Naive thymus-derived CD8-positive, alpha-beta T cell (primary cell): ENCODE measurements around the gene MBLAC1. TPM values are rescaled to one million over a fixed set of nuclear protein-coding genes. Genes with fewer than 3 reads are reported as not detected.
"Not testable (repeated sequence)": the region's sequence is repeated elsewhere in the genome, so short reads cannot be mapped to it uniquely, and the experiment has no call there.

Experiments
- ATAC-seq, 2 donors: fragments of 150-1000 bp; cut with Tn5 transposase in 1 of 2; sonication (Bioruptor Pico), chemical (Tn5 transposase) in 1 of 2; 1 replicate in 1 of 2; 2 replicates in 1 of 2; pipeline ENCODE4 v1.10.0; 2021; ENCODE audit warnings: mild to moderate bottlenecking in 2 of 2, moderate library complexity in 2 of 2
- POLR2A ChIA-PET: fragments of 350-600 bp; sonication (Branson Sonifier 250); formaldehyde crosslinking; loops from one replicate; lab custom pipeline; 2021; ENCODE audit warnings: antibody characterized with exemption; lab: Charles Lee
- DNase-seq, 10 donors: peaks; one replicate each; pipeline versions ENCODE4 v3.0.0 to v3.0.0-alpha.2; 2020 to 2022
- H3K27ac Mint-ChIP-seq, 10 donors: one replicate each; pipeline ENCODE4 v1.8.0; 2020 to 2022; ENCODE audit warnings: mild to moderate bottlenecking in 10 of 10, mixed read lengths in 10 of 10, moderate library complexity in 4 of 10, inconsistent platforms in 1 of 10
- H3K27me3 Mint-ChIP-seq, 5 donors: one replicate each; pipeline ENCODE4 v1.8.0; 2021 to 2022; ENCODE audit warnings: mixed read lengths in 5 of 5
- H3K36me3 Mint-ChIP-seq, 3 donors: one replicate each; pipeline ENCODE4 v1.8.0; 2020 to 2022; ENCODE audit warnings: mixed read lengths in 3 of 3, mild to moderate bottlenecking in 2 of 3, inconsistent platforms in 1 of 3
- H3K4me1 Mint-ChIP-seq, 4 donors: one replicate each; pipeline ENCODE4 v1.8.0; 2021 to 2022; ENCODE audit warnings: mixed read lengths in 4 of 4
- H3K4me3 Mint-ChIP-seq, 10 donors: one replicate each; pipeline ENCODE4 v1.8.0; 2020 to 2022; ENCODE audit warnings: mild to moderate bottlenecking in 10 of 10, mixed read lengths in 10 of 10, moderate library complexity in 6 of 10, inconsistent platforms in 1 of 10
- H3K9me3 Mint-ChIP-seq, 9 donors: one replicate each; pipeline ENCODE4 v1.8.0; 2020 to 2022; ENCODE audit warnings: mixed read lengths in 9 of 9, mild to moderate bottlenecking in 3 of 9, inconsistent platforms in 1 of 9, moderate library complexity in 1 of 9
- polyA plus RNA-seq, 3 donors: library from polyadenylated mRNA; unstranded; fragments of 300-500 nt; fragmentation: Illumina TruSeq; gene quantifications; one replicate each; pipeline ENCODE4 v1.2.3, GENCODE V29; 2021
- total RNA-seq, 8 experiments: library from RNA in 2 of 8; stranded (reverse) in 2 of 8; gene quantifications; one replicate each; pipeline ENCODE4 v1.2.3 and lab custom pipeline; 2021 to 2026

Gene MBLAC1
- total and polyA plus RNA-seq, 5 experiments from 2014 or later = 2.1 to 7.2 (median 2.3) TPM

- H3K27ac Mint-ChIP-seq = peak overlapping the region in 2 of 10 donors; percentile 29
- POLR2A ChIA-PET = interaction anchor here (0.7 to 16.1 kb wide), 2 partner anchors 10 to 18 kb away, joined by 5 to 358 read pairs; partner anchors contain the start of genes GAL3ST4 and TRAPPC14
Measured at GRCh38 chr7:100146350-100146749, 19.6 kb downstream of the MBLAC1 start.

GRCh38 chr7:100147278-100147677, 20.5 kb downstream of the MBLAC1 start:
- peak overlapping the region in 1 of 10 donors; percentile 4 for H3K4me3 Mint-ChIP-seq
- peak overlapping the region in 2 of 10 donors; percentile 74 to 96 for H3K27ac Mint-ChIP-seq
- DNase-seq = no peak

More at GRCh38 chr7:100146350-100146749, 19.6 kb downstream of the MBLAC1 start:
- not testable (repeated sequence) for H3K9me3 Mint-ChIP-seq, DNase-seq, H3K36me3 Mint-ChIP-seq, H3K4me3 Mint-ChIP-seq, H3K27me3 Mint-ChIP-seq, ATAC-seq
- peaks cover 13 to 28% (median 21%) of the 10 kb centered on the region in 4 donors for H3K4me1 Mint-ChIP-seq

DNA sequence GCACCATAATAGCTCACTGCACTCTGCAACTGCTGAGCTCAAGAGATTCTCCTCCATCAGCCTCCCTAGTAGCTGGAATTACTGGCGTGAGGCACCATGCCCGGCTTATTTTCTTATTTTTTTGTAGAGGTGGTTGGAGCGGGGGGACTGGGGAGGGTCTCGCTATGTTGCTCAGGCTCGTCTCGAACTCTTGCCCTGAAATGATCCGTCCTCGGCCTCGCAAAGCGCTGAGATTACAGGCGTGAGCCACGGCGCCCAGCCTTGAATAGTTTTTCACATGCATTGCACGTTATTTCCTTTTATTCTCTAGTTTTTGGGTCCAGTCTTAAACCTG, 21.4 kb downstream of the MBLAC1 start:
- peak overlapping the region; percentile 89 to 99 (median 94) for H3K4me3 Mint-ChIP-seq
- peaks cover 0 to 26% (median 7%) of the 10 kb centered on the region in 3 donors for H3K36me3 Mint-ChIP-seq
- POLR2A ChIA-PET = interaction anchor here (0.6 to 16.1 kb wide), 34 partner anchors 9 to 1104 kb away, joined by 3 to 358 read pairs (median 4); partner anchors contain the start of genes CNPY4, GAL3ST4, GPC2 and MBLAC1
- H3K4me1 Mint-ChIP-seq = peaks cover 19 to 42% (median 36%) of the 10 kb centered on the region in 4 donors
- peak overlapping the region; percentile 96 to 99 (median 98) for H3K27ac Mint-ChIP-seq
- ATAC-seq = peak; percentile 6 to 24
- H3K27me3 Mint-ChIP-seq = no peaks in the 10 kb centered on the region
- no peaks in the 10 kb centered on the region for H3K9me3 Mint-ChIP-seq
- DNase-seq = no peak

More at GRCh38 chr7:100147278-100147677, 20.5 kb downstream of the MBLAC1 start:
- H3K27me3 Mint-ChIP-seq = no peaks in the 10 kb centered on the region
- peaks cover 14 to 33% (median 29%) of the 10 kb centered on the region in 4 donors for H3K4me1 Mint-ChIP-seq
- H3K9me3 Mint-ChIP-seq = no peaks in the 10 kb centered on the region
- ATAC-seq = no peak
- H3K36me3 Mint-ChIP-seq = peaks cover 0 to 16% (median 3%) of the 10 kb centered on the region in 3 donors
- POLR2A ChIA-PET = interaction anchor here (0.7 to 16.1 kb wide), 11 partner anchors 17 to 222 kb away, joined by 3 to 358 read pairs (median 4); partner anchors contain the start of genes CNPY4, GAL3ST4, GPC2 and MBLAC1

GRCh38 chr7:100148559-100149328, 22.0 kb downstream of the MBLAC1 start, which contains the start of gene LAMTOR4:
TSS of gene LAMTOR4 (plus strand) at chr7:100148918. CDS start at chr7:100148973, 55 bp downstream.
- Mint-ChIP-seq H3K4me3 (peak within 1 kb of the TSS; percentile 89 to 99 (median 94)), H3K9me3 (no peaks in the 10 kb centered on the region), H3K27ac (peak within 1 kb of the TSS; percentile 96 to 99 (median 98)), H3K36me3 (peaks cover 0 to 31% (median 7%) of the 10 kb centered on the region in 3 donors), H3K27me3 (no peaks in the 10 kb centered on the region), H3K4me1 (peaks cover 20 to 47% (median 37%) of the 10 kb centered on the region in 4 donors)
- ATAC-seq (peak; percentile 94 to 96), DNase-seq (peak; percentile 88 to 99 (median 98))
- POLR2A ChIA-PET = interaction anchor here (0.6 to 16.1 kb wide), 31 partner anchors 10 to 1104 kb away, joined by 3 to 358 read pairs (median 4); partner anchors contain the start of genes CNPY4, COPS6, GAL3ST4 and GPC2

DNA sequence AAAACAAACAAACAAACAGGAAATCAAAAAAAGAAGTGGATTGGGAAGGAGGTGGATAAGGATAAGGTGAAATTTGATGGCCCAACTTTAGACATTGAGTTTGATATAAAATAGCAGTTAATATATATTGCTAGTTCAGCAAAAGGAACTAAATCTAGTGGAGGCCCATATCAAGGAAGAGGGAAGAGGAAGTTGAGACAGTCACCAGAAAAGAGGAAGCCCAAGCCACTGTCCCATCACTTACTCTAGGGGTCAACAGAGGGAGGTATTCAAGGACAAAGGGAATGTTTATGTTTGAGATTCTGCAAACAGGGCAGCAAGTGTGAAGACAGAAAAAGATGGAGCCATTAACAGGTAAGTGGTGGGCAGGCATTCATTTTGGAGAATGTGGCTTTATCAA, 25.6 kb downstream of the MBLAC1 start:
- Mint-ChIP-seq H3K27ac (peak overlapping the region; percentile 48 to 91 (median 85)), H3K27me3 (no peaks in the 10 kb centered on the region), H3K4me1 (peaks cover 27 to 75% (median 61%) of the 10 kb centered on the region in 4 donors), H3K36me3 (peaks cover 0 to 60% (median 9%) of the 10 kb centered on the region in 3 donors), H3K4me3 (peak overlapping the region in 5 of 10 donors; percentile 28 to 66 (median 51)), H3K9me3 (no peaks in the 10 kb centered on the region)
- POLR2A ChIA-PET = interaction anchor here (0.7 to 17.8 kb wide), 5 partner anchors 10 to 601 kb away, joined by 3 to 358 read pairs (median 6); partner anchors contain the start of genes FAM200A, GAL3ST4, GPC2 and STAG3
- DNase-seq (no peak), ATAC-seq (no peak)

DNA sequence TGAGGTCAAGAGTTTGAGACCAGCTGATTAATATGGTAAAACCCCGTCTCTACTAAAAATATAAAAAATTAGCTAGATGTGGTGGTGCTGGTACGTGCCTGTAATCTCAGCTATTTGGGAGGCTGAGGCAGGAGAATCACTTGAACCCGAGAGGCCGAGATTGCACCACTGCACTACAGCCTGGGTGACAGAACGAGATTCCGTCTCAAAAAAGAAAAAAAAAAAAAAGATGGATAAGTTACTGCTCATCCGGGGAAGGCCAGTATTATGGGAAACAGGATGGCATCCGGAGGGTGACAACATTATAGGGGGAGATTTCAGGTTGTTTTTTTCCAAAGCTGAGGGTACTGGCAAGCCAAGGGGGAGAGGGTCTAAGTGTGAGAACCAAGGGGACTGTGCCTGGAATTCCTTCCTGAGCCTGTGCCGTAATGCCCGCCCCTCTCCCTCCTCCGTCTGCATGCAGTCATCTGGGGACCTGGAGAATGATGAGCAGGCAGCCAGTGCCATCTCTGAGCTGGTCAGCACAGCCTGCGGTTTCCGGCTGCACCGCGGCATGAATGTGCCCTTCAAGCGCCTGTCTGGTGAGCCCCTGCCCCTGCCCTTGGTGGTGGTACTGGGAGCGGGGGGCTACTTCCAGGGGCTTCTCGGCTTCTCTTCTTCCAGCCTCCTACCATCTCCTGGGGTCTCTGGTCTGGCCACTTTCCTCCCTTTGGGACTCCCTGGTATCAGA, 26.3 kb downstream of the MBLAC1 start:
- POLR2A ChIA-PET = interaction anchor here (1.8 to 17.8 kb wide), 3 partner anchors 11 to 26 kb away, joined by 6 to 358 read pairs (median 187); partner anchors contain the start of genes GAL3ST4, GPC2, STAG3 and TRAPPC14
- ATAC-seq = no peak

GRCh38 chr7:100153708-100154535, 27.2 kb downstream of the MBLAC1 start:
- no peak for ATAC-seq
- H3K9me3 Mint-ChIP-seq = no peaks in the 10 kb centered on the region
- peaks cover 0 to 63% (median 9%) of the 10 kb centered on the region in 3 donors for H3K36me3 Mint-ChIP-seq
- peak overlapping the region; percentile 41 to 83 (median 68) for H3K27ac Mint-ChIP-seq
- H3K4me1 Mint-ChIP-seq = peaks cover 23 to 74% (median 61%) of the 10 kb centered on the region in 4 donors
- no peaks in the 10 kb centered on the region for H3K27me3 Mint-ChIP-seq
- peak overlapping the region in 2 of 10 donors; percentile 15 to 62 for H3K4me3 Mint-ChIP-seq
- no peak for DNase-seq
- POLR2A ChIA-PET = interaction anchor here (1.8 to 17.8 kb wide), 3 partner anchors 11 to 25 kb away, joined by 6 to 358 read pairs (median 187); partner anchors contain the start of genes GAL3ST4, GPC2, STAG3 and TRAPPC14

More for the DNA sequence above, 26.3 kb downstream of the MBLAC1 start:
- Mint-ChIP-seq H3K4me1 (peaks cover 30 to 78% (median 65%) of the 10 kb centered on the region in 4 donors), H3K36me3 (peaks cover 0 to 63% (median 9%) of the 10 kb centered on the region in 3 donors), H3K27me3 (no peaks in the 10 kb centered on the region), H3K9me3 (no peaks in the 10 kb centered on the region), H3K27ac (peak overlapping the region in 9 of 10 donors; percentile 31 to 91 (median 85)), H3K4me3 (peak overlapping the region in 1 of 10 donors; percentile 15)
- DNase-seq = no peak

DNA sequence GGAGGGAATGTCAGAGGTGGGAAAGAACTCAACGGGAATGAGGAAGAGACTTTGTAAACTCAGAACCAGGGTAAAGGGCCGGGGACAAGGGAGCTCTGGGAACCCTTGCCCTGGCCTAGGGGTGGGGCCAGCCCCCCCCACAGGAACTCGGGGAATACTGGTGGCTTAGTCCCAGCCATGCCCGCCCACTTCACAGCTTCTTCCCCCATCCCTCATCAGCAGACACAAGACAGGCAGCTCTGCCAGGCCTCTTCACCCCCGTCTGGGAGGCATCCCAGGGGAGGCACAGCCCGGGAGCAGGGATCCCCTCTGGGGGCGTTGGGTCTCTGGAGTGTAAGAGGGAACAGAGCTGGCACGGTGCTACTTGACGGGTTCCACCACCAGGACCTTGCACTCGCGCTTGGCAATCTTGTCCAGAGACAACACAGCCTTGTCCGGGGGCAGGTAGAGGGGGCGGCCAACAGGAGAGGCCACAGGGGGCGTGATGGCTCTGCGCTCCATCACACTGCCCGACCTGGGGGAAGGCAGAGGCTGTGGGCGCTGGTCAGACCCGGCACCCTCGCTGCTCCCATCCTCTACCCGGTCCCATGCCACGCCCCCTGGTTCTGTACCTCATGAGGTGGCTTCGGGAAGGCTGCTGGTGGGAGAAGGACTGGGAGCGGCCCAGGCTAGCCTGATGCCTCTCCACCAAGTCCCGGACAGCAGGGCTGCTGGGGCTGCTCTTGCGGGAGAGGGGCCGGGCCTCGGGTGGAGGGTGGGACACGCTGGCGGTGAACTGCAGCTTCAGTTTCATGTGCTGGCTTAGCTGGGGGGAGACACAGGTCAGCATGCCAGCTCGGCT, 28.1 kb downstream of the MBLAC1 start:
- no peaks in the 10 kb centered on the region for H3K27me3 Mint-ChIP-seq
- no peak for ATAC-seq

DNA sequence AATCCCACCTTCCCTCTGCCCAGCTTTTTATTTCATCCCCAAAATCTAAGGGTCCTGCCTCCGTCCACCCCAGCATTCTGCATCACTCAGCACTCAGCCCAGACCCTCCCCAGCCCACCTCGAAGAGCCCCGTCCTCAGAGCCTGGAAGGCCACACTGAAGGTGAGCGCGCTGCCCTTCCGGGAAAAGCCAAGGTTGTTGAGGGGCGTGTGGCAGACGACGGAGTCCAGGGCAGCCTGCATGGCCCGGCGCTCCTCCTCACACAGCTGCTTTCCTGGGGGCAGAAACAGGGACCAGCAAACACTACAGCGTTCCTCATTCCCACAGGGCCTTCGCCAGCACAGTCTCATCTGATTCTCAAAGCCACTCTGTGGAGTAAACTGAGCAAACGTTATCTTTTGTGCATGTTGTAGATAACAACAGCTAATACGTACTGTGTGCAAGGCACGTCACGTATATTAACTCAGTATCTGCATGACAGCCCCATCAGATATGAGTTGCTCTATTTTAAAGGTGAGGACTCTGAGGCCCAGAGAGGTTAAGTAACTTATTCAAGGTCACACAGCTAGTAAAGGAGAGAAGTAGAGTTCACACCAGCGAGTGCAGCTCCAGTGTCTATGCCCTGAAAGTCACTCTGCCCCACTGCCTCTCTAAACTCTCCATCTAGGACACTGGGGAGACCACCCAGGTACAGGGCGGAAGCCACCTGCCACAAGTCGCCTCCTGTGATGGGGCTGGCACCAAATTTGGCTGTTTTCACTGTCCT, 29.0 kb downstream of the MBLAC1 start:
- peak overlapping the region in 9 of 10 donors; percentile 65 to 94 (median 90) for H3K27ac Mint-ChIP-seq
- POLR2A ChIA-PET = interaction anchor here (0.6 to 18.7 kb wide), 8 partner anchors 2 to 273 kb away, joined by 3 to 358 read pairs (median 3); partner anchors contain the start of genes GAL3ST4, GPC2, LAMTOR4 and STAG3
- H3K27me3 Mint-ChIP-seq = no peaks in the 10 kb centered on the region
- peak overlapping the region in 8 of 10 donors; percentile 27 to 89 (median 74) for H3K4me3 Mint-ChIP-seq
- peaks cover 18 to 68% (median 59%) of the 10 kb centered on the region in 4 donors for H3K4me1 Mint-ChIP-seq
- H3K9me3 Mint-ChIP-seq = no peaks in the 10 kb centered on the region
- ATAC-seq (no peak), DNase-seq (no peak)
- H3K36me3 Mint-ChIP-seq = peaks cover 0 to 56% (median 9%) of the 10 kb centered on the region in 3 donors

More for the DNA sequence above, 28.1 kb downstream of the MBLAC1 start:
- Mint-ChIP-seq H3K9me3 (no peaks in the 10 kb centered on the region), H3K4me1 (peaks cover 23 to 74% (median 66%) of the 10 kb centered on the region in 4 donors), H3K4me3 (peak overlapping the region in 3 of 10 donors; percentile 13 to 33 (median 29)), H3K27ac (peak overlapping the region in 5 of 10 donors; percentile 63 to 90 (median 70)), H3K36me3 (peaks cover 0 to 63% (median 9%) of the 10 kb centered on the region in 3 donors)
- no peak for DNase-seq
- POLR2A ChIA-PET = interaction anchor here (1.0 to 17.8 kb wide), 4 partner anchors 10 to 117 kb away, joined by 3 to 358 read pairs (median 95); partner anchors contain the start of genes GAL3ST4, GPC2, STAG3 and TRAPPC14
